ENCODE results near the gene ABL1. TPM values are rescaled to one million over a fixed set of nuclear protein-coding genes. Genes with fewer than 3 reads are reported as not detected.

ABL1 gene
- total RNA-seq, 1 donor from 2014 or later = 118 TPM

- TF ChIP-seq CTCF (IDR thresholded peaks at IDR 0.05; ENCODE audit: partially characterized antibody, unreplicated experiment) = no peak
- peak overlapping the region; percentile 98 for H3K27ac Mint-ChIP-seq (ENCODE audit: unreplicated experiment)
- H3K27me3 Mint-ChIP-seq (ENCODE audit: unreplicated experiment) = peaks cover 9% of the 10 kb centered on the region
- peak overlapping the region; percentile 99 for H3K4me3 Mint-ChIP-seq (ENCODE audit: unreplicated experiment)
- peaks cover 46% of the 10 kb centered on the region for H3K4me1 Mint-ChIP-seq (ENCODE audit: low read depth, unreplicated experiment)
- H3K9me3 Mint-ChIP-seq (ENCODE audit: unreplicated experiment) = peaks cover 15% of the 10 kb centered on the region
- no peaks in the 10 kb centered on the region for H3K36me3 Mint-ChIP-seq (ENCODE audit: unreplicated experiment)
- DNase-seq = peak; percentile 57
These were observed 616 bp downstream of the ABL1 start for GRCh38 chr9:130835441-130836298.

- Mint-ChIP-seq H3K4me3 (ENCODE audit: unreplicated experiment) (peak overlapping the region; percentile 99), H3K27me3 (ENCODE audit: unreplicated experiment) (peaks cover 9% of the 10 kb centered on the region), H3K9me3 (ENCODE audit: unreplicated experiment) (peaks cover 15% of the 10 kb centered on the region), H3K36me3 (ENCODE audit: unreplicated experiment) (no peaks in the 10 kb centered on the region), H3K4me1 (ENCODE audit: low read depth, unreplicated experiment) (peaks cover 52% of the 10 kb centered on the region), H3K27ac (ENCODE audit: unreplicated experiment) (peak overlapping the region; percentile 98)
- DNase-seq = no peak
- no peak for TF ChIP-seq CTCF (IDR thresholded peaks at IDR 0.05; ENCODE audit: partially characterized antibody, unreplicated experiment)
These were observed 2.0 kb downstream of the ABL1 start for GRCh38 chr9:130837002-130837511.

GRCh38 chr9:130837643-130838042 is 2.6 kb downstream of the ABL1 start:
- TF ChIP-seq CTCF (IDR thresholded peaks at IDR 0.05; ENCODE audit: partially characterized antibody, unreplicated experiment) = no peak
- H3K27ac Mint-ChIP-seq (ENCODE audit: unreplicated experiment) = no peak overlapping the region
- H3K4me3 Mint-ChIP-seq (ENCODE audit: unreplicated experiment) = peak overlapping the region; percentile 99
- peaks cover 53% of the 10 kb centered on the region for H3K4me1 Mint-ChIP-seq (ENCODE audit: low read depth, unreplicated experiment)
- H3K36me3 Mint-ChIP-seq (ENCODE audit: unreplicated experiment) = no peaks in the 10 kb centered on the region
- H3K27me3 Mint-ChIP-seq (ENCODE audit: unreplicated experiment) = peaks cover 6% of the 10 kb centered on the region
- DNase-seq = no peak
- peaks cover 15% of the 10 kb centered on the region for H3K9me3 Mint-ChIP-seq (ENCODE audit: unreplicated experiment)

GRCh38 chr9:130839132-130840111 is 4.4 kb downstream of the ABL1 start:
- Mint-ChIP-seq H3K4me1 (ENCODE audit: low read depth, unreplicated experiment) (peaks cover 56% of the 10 kb centered on the region), H3K27me3 (ENCODE audit: unreplicated experiment) (peaks cover 6% of the 10 kb centered on the region), H3K9me3 (ENCODE audit: unreplicated experiment) (peaks cover 14% of the 10 kb centered on the region), H3K36me3 (ENCODE audit: unreplicated experiment) (no peaks in the 10 kb centered on the region), H3K27ac (ENCODE audit: unreplicated experiment) (peak overlapping the region; percentile 45), H3K4me3 (ENCODE audit: unreplicated experiment) (peak overlapping the region; percentile 40)
- no peak for TF ChIP-seq CTCF (IDR thresholded peaks at IDR 0.05; ENCODE audit: partially characterized antibody, unreplicated experiment)
- no peak for DNase-seq

Measured in glutamatergic neuron (in vitro differentiated cells).